HG02970 (cell line): ENCODE measurements around the gene AHNAK2.
"Not testable (repeated sequence)": the region's sequence is repeated elsewhere in the genome, so short reads cannot be mapped to it uniquely, and the experiment has no call there.

ENCODE experiments used
- ATAC-seq: cut with Tn5 transposase; IDR thresholded peaks from one replicate; pipeline ENCODE4 v1.9.1; 2021; ENCODE audit warnings: mild to moderate bottlenecking, moderate library complexity, moderate number of reproducible peaks; ENCODE audit not compliant: unreplicated experiment, low FRiP score

Gene AHNAK2

GRCh38 chr14:104905579-104905933 is 72.6 kb downstream of the AHNAK2 start:
- not testable (repeated sequence) for ATAC-seq

GRCh38 chr14:104904650-104905578 is 73.3 kb downstream of the AHNAK2 start:
- ATAC-seq = not testable (repeated sequence)

GRCh38 chr14:104903990-104904389 is 74.2 kb downstream of the AHNAK2 start:
- no peak for ATAC-seq

GRCh38 chr14:104900639-104901512 is 77.3 kb downstream of the AHNAK2 start:
- no peak for ATAC-seq

- no peak for ATAC-seq
Observed at GRCh38 chr14:104899781-104900180, 78.4 kb downstream of the AHNAK2 start.

- no peak for ATAC-seq
Observed at GRCh38 chr14:104898870-104899510, 79.2 kb downstream of the AHNAK2 start.

GRCh38 chr14:104898195-104898558 is 80.0 kb downstream of the AHNAK2 start:
- ATAC-seq = no peak

GRCh38 chr14:104897330-104898194 is 80.6 kb downstream of the AHNAK2 start:
- ATAC-seq = no peak

- no peak for ATAC-seq
Observed at GRCh38 chr14:104895786-104896661, 82.2 kb downstream of the AHNAK2 start.

- no peak for ATAC-seq
Observed at GRCh38 chr14:104895207-104895785, 82.9 kb downstream of the AHNAK2 start.

GRCh38 chr14:104894331-104895206 is 83.6 kb downstream of the AHNAK2 start:
- no peak for ATAC-seq

GRCh38 chr14:104893435-104894207 is 84.6 kb downstream of the AHNAK2 start:
- ATAC-seq = no peak

GRCh38 chr14:104892531-104893434 is 85.4 kb downstream of the AHNAK2 start:
- no peak for ATAC-seq

- no peak for ATAC-seq
Observed at GRCh38 chr14:104891664-104892530, 86.3 kb downstream of the AHNAK2 start.

- ATAC-seq = no peak
Observed at GRCh38 chr14:104891121-104891551, 87.0 kb downstream of the AHNAK2 start.
